K562 (cell line): Measurements from ENCODE around the gene FAM149A. TPM values are rescaled to one million over a fixed set of nuclear protein-coding genes. Genes with fewer than 3 reads are reported as not detected.

Experiments used
- BRD9 ChIP-seq: fragments of 450-650 bp; IDR thresholded peaks from 2 replicates; pipeline ENCODE4 v1.6.1; 2018; ENCODE audit warnings: low read depth; ENCODE audit not compliant: partially characterized antibody
- ELK3 ChIP-seq: fragments of 450-650 bp; formaldehyde crosslinking; IDR thresholded peaks from 2 replicates; pipeline ENCODE4 v1.4.0; 2020; ENCODE audit warnings: mild to moderate bottlenecking
- GTF2A2 ChIP-seq: IDR thresholded peaks from 2 replicates; pipeline ENCODE4 v1.6.1; 2016; ENCODE audit warnings: mild to moderate bottlenecking, missing genetic modification characterization, missing compliant biosample characterization
- MAZ ChIP-seq, 2 experiments: fragments of 450-650 bp in 1 of 2; sonication (generic) in 1 of 2; formaldehyde crosslinking; IDR thresholded peaks in 1 of 2; conservative IDR thresholded peaks in 1 of 2; 2 replicates each; pipeline versions ENCODE4 v1.4.0 to v1.5.0; 2020; ENCODE audit warnings: mild to moderate bottlenecking in 1 of 2, missing genetic modification reagents in 1 of 2
- MTA2 ChIP-seq: fragments of 450-650 bp; IDR thresholded peaks from 2 replicates; pipeline ENCODE4 v1.6.1; 2016; ENCODE audit warnings: low read depth
- NCOR1 ChIP-seq: fragments of 450-650 bp; IDR thresholded peaks from 2 replicates; pipeline ENCODE4 v1.6.1; 2016; ENCODE audit warnings: mild to moderate bottlenecking, moderate library complexity
- RBM14 ChIP-seq: fragments of 200-400 bp; formaldehyde crosslinking; IDR thresholded peaks from 2 replicates; pipeline ENCODE4 v1.6.1; 2018; ENCODE audit warnings: low read depth, mild to moderate bottlenecking, low read length, moderate library complexity, borderline replicate concordance; ENCODE audit not compliant: insufficient read depth
- RBM39 ChIP-seq: fragments of 200-400 bp; formaldehyde crosslinking; optimal IDR thresholded peaks from 2 replicates; pipeline ENCODE3; 2018; ENCODE audit warnings: low read depth, low read length
- SP1 ChIP-seq: sonication (generic); formaldehyde crosslinking; IDR thresholded peaks from 2 replicates; pipeline ENCODE4 v1.8.1; 2022; ENCODE audit warnings: mild to moderate bottlenecking, missing genetic modification reagents
- TCF3 ChIP-seq: sonication (generic); formaldehyde crosslinking; IDR thresholded peaks from 2 replicates; pipeline ENCODE4 v1.4.0; 2020; ENCODE audit warnings: mild to moderate bottlenecking, missing genetic modification reagents
- THAP12 ChIP-seq: fragments of 250-450 bp; sonication (Bioruptor Pico); IDR thresholded peaks from 2 replicates; pipeline ENCODE4 v1.9.0; 2021; ENCODE audit warnings: mild to moderate bottlenecking, inconsistent platforms
- ZNF143 ChIP-seq: sonication (generic); formaldehyde crosslinking; IDR thresholded peaks from 2 replicates; pipeline ENCODE4 v1.9.0; 2022; ENCODE audit warnings: mild to moderate bottlenecking, missing genetic modification reagents
- ZNF444 ChIP-seq: fragments of 250-450 bp; sonication (Bioruptor Pico); IDR thresholded peaks from 2 replicates; pipeline ENCODE4 v1.4.0; 2020; ENCODE audit warnings: mild to moderate bottlenecking, moderate library complexity
- ZNF707 ChIP-seq: fragments of 250-450 bp; sonication (Bioruptor Pico); conservative IDR thresholded peaks from 2 replicates; pipeline ENCODE4 v1.8.0; 2022; ENCODE audit warnings: inconsistent platforms, mild to moderate bottlenecking, moderate library complexity
- polyA plus RNA-seq, 8 experiments: library from polyadenylated mRNA; depleted of rRNA in 4 of 8; stranded (reverse) in 5 of 8; unstranded in 3 of 8; fragments of >200 nt; fragmentation: Nextera tagmentation in 2 of 8; fragmentation: Illumina TruSeq in 1 of 8; extraction: Ambion mirVana in 2 of 8; extraction: Trizol in 1 of 8; gene quantifications; 2 replicates each; pipeline versions ENCODE4 v1.2.1 to v1.2.3, GENCODE V29; 2011 to 2014; ENCODE audit warnings: inconsistent platforms in 1 of 8, missing spikeins in 1 of 8
- total RNA-seq, 7 experiments: library from RNA; depleted of rRNA in 6 of 7; stranded (reverse); fragments of >200 nt in 6 of 7; fragmentation: Illumina TruSeq in 2 of 7; extraction: Trizol in 2 of 7; gene quantifications; 2 replicates each; pipeline versions ENCODE4 v1.2.1 to v1.2.3, GENCODE V29; 2011 to 2021; ENCODE audit warnings: low replicate concordance in 1 of 7
- TF ChIP-seq, protein P1 (sequence below): sonication (generic); formaldehyde crosslinking; IDR thresholded peaks from 2 replicates; pipeline ENCODE4 v1.4.0; 2020; ENCODE audit warnings: mild to moderate bottlenecking, missing genetic modification reagents
- TF ChIP-seq, protein P2 (sequence below): fragments of 250-450 bp; sonication (Bioruptor Pico); IDR thresholded peaks from 2 replicates; pipeline ENCODE4 v1.5.0; 2021
- TF ChIP-seq, protein P3 (sequence below): fragments of 250-450 bp; sonication (Bioruptor Pico); IDR thresholded peaks from 2 replicates; pipeline ENCODE4 v1.4.0; 2020; ENCODE audit warnings: mild to moderate bottlenecking, moderate library complexity

Gene FAM149A
- total and polyA plus RNA-seq, 9 of the 15 experiments (the other 6 are each of a cell fraction or from before 2014, with no cell fraction given), result not detected

DNA sequence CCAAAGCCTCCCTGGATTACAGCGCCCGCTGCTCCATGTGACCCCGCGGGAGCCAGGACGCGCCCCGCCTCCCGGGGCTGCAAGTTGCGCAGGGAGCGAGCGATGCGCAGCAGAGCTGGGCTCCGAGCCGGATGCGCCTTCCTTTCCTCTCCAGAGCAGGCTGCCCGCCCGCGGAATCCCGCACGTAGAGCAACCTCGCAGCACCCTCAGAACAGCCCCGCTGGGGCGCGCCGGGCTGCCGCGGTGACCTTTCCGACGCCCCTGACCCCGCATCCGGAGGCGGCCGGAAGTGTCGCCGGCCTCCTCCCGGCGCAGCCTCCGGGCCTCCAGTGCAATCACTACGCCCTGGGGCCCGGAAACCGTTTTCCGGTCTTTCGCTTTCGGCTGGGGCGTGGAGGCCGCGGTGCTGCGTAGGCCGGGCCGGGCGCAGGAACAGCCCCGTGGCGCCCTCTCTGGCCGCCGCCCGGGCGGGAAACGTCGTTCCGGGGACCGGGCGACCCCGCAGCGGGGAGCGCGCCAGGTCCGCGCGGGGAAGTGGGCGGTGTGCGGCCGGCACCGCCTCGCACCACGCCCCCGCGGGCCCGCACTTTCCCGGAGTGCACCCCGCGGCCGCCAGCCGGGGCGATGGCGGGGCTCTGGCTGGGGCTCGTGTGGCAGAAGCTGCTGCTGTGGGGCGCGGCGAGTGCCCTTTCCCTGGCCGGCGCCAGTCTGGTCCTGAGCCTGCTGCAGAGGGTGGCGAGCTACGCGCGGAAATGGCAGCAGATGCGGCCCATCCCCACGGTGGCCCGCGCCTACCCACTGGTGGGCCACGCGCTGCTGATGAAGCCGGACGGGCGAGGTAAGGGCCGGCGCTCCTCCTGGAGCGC, 86.9 kb downstream of the FAM149A start, which contains the start of gene CYP4V2 (continued):
- TF ChIP-seq THAP12 (peak; percentile 48; the same call in 1 of the 2 replicates), SP1 (CRISPR knock-in tag) (no peak; the same call in none of the 2 replicates), ZNF707 (no peak), RBM14 (no peak), ZNF444 (CRISPR knock-in tag) (no peak), TCF3 (CRISPR knock-in tag) (0 out of 2 replicates have a peak, but pooled peaks have one; percentile 3), NCOR1 (peak; percentile 55; the same call in 1 of the 2 replicates), RBM39 (no peak), MAZ (CRISPR knock-in tag; conservative IDR thresholded peaks at IDR 0.05 in 1 of 2, IDR thresholded peaks at IDR 0.05 in 1 of 2) (peak; percentile 72 to 81), ELK3 (no peak), MTA2 (no peak), ZNF143 (CRISPR knock-in tag) (no peak), GTF2A2 (no peak), BRD9 (no peak)
- TF ChIP-seq, protein P1, sequence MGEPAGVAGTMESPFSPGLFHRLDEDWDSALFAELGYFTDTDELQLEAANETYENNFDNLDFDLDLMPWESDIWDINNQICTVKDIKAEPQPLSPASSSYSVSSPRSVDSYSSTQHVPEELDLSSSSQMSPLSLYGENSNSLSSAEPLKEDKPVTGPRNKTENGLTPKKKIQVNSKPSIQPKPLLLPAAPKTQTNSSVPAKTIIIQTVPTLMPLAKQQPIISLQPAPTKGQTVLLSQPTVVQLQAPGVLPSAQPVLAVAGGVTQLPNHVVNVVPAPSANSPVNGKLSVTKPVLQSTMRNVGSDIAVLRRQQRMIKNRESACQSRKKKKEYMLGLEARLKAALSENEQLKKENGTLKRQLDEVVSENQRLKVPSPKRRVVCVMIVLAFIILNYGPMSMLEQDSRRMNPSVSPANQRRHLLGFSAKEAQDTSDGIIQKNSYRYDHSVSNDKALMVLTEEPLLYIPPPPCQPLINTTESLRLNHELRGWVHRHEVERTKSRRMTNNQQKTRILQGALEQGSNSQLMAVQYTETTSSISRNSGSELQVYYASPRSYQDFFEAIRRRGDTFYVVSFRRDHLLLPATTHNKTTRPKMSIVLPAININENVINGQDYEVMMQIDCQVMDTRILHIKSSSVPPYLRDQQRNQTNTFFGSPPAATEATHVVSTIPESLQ (CRISPR knock-in tag), result no peak; the same call in 1 of the 2 replicates
- TF ChIP-seq, protein P2, sequence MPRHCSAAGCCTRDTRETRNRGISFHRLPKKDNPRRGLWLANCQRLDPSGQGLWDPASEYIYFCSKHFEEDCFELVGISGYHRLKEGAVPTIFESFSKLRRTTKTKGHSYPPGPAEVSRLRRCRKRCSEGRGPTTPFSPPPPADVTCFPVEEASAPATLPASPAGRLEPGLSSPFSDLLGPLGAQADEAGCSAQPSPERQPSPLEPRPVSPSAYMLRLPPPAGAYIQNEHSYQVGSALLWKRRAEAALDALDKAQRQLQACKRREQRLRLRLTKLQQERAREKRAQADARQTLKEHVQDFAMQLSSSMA (CRISPR knock-in tag), result 0 out of 2 replicates have a peak, but pooled peaks have one; percentile 16
- TF ChIP-seq, protein P3, sequence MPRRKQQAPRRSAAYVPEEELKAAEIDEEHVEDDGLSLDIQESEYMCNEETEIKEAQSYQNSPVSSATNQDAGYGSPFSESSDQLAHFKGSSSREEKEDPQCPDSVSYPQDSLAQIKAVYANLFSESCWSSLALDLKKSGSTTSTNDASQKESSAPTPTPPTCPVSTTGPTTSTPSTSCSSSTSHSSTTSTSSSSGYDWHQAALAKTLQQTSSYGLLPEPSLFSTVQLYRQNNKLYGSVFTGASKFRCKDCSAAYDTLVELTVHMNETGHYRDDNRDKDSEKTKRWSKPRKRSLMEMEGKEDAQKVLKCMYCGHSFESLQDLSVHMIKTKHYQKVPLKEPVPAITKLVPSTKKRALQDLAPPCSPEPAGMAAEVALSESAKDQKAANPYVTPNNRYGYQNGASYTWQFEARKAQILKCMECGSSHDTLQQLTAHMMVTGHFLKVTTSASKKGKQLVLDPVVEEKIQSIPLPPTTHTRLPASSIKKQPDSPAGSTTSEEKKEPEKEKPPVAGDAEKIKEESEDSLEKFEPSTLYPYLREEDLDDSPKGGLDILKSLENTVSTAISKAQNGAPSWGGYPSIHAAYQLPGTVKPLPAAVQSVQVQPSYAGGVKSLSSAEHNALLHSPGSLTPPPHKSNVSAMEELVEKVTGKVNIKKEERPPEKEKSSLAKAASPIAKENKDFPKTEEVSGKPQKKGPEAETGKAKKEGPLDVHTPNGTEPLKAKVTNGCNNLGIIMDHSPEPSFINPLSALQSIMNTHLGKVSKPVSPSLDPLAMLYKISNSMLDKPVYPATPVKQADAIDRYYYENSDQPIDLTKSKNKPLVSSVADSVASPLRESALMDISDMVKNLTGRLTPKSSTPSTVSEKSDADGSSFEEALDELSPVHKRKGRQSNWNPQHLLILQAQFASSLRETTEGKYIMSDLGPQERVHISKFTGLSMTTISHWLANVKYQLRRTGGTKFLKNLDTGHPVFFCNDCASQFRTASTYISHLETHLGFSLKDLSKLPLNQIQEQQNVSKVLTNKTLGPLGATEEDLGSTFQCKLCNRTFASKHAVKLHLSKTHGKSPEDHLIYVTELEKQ (CRISPR knock-in tag), result no peak
